ENCODE data around the gene ASPG.

Gene ASPG

GRCh38 chr14:104116288-104116755 lies 30.8 kb downstream of the ASPG start:
- DNase-seq (ENCODE audit: low read depth in 2 of 2) = no peak

- DNase-seq (ENCODE audit: low read depth in 2 of 2) = no peak
Measured at GRCh38 chr14:104116756-104117340, 31.3 kb downstream of the ASPG start.

- DNase-seq (ENCODE audit: low read depth in 2 of 2) = no peak
Measured at GRCh38 chr14:104117341-104118005, 32.0 kb downstream of the ASPG start.

GRCh38 chr14:104118006-104118844 lies 32.7 kb downstream of the ASPG start:
- no peak for DNase-seq (ENCODE audit: low read depth in 2 of 2)

GRCh38 chr14:104119119-104119487 lies 33.6 kb downstream of the ASPG start:
- DNase-seq (ENCODE audit: low read depth in 2 of 2) = no peak

- DNase-seq (ENCODE audit: low read depth in 2 of 2) = no peak
Measured at GRCh38 chr14:104119488-104120251, 34.2 kb downstream of the ASPG start.

- DNase-seq (ENCODE audit: low read depth in 2 of 2) = no peak
Measured at GRCh38 chr14:104120281-104120741, 34.8 kb downstream of the ASPG start.

- no peak for DNase-seq (ENCODE audit: low read depth in 2 of 2)
Measured at GRCh38 chr14:104121142-104121541, 35.6 kb downstream of the ASPG start.

- no peak for DNase-seq (ENCODE audit: low read depth in 2 of 2)
Measured at GRCh38 chr14:104123879-104124278, 38.4 kb downstream of the ASPG start.

- DNase-seq (ENCODE audit: low read depth in 2 of 2) = no peak
Measured at GRCh38 chr14:104125011-104125410, 39.5 kb downstream of the ASPG start.

GRCh38 chr14:104126753-104127152 lies 41.3 kb downstream of the ASPG start:
- no peak for DNase-seq (ENCODE audit: low read depth in 2 of 2)

GRCh38 chr14:104128981-104129380 lies 43.5 kb downstream of the ASPG start:
- no peak for DNase-seq (ENCODE audit: low read depth in 2 of 2)

GRCh38 chr14:104129556-104129955 lies 44.1 kb downstream of the ASPG start:
- DNase-seq (ENCODE audit: low read depth in 2 of 2) = no peak

GRCh38 chr14:104130974-104131651 lies 45.6 kb downstream of the ASPG start:
- DNase-seq (ENCODE audit: low read depth in 2 of 2) = no peak

- no peak for DNase-seq (ENCODE audit: low read depth in 2 of 2)
Measured at GRCh38 chr14:104131968-104132732, 46.6 kb downstream of the ASPG start.

GRCh38 chr14:104132981-104133380 lies 47.5 kb downstream of the ASPG start:
- DNase-seq (ENCODE audit: low read depth in 2 of 2) = no peak

- no peak for DNase-seq (ENCODE audit: low read depth in 2 of 2)
Measured at GRCh38 chr14:104133496-104133895, 48.0 kb downstream of the ASPG start.

GRCh38 chr14:104134061-104134965 lies 48.8 kb downstream of the ASPG start:
- DNase-seq (ENCODE audit: low read depth in 2 of 2) = no peak

GRCh38 chr14:104135121-104135903 lies 49.8 kb downstream of the ASPG start:
- DNase-seq (ENCODE audit: low read depth in 2 of 2) = no peak
